Fibroblast of mammary gland (primary cell): ENCODE results near the gene TMEM147.

Source experiments
- DNase-seq: peaks from one replicate; pipeline ENCODE4 v3.0.0-alpha.2; 2010; ENCODE audit warnings: low read depth
- H3K4me3 ChIP-seq: 2 replicates; pipeline ENCODE4 v1.5.1; 2011; ENCODE audit warnings: low read depth, mild to moderate bottlenecking, low read length, moderate library complexity; ENCODE audit not compliant: control insufficient read depth
- CTCF ChIP-seq: conservative IDR thresholded peaks from 2 replicates; pipeline ENCODE4 v1.5.1; 2011; ENCODE audit warnings: low read depth, low read length, inconsistent platforms; ENCODE audit not compliant: control insufficient read depth, insufficient read depth

TMEM147 gene

GRCh38 chr19:35517342-35517741 lies 28.1 kb upstream of the TMEM147 start:
- DNase-seq: no peak

DNA sequence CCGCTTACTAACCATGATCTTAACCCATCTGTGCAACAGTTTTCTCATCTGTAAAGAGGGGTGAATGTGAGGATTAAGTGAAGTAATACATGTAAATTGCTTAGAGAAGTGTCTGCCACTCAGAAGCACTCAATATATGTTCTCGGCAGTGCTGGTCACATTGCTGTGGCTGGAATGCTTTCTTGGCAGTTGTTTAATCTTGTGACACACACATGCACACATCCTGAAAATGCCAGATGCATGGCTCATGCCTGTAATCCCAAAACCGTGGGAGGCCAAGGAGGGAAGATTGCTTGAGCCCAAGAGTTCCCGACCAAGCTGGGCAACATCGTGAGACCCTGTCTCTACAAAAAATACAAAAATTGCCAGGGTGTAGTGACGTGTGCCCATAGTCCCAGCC lies 27.1 kb upstream of the TMEM147 start:
- H3K4me3 ChIP-seq: no peak overlapping the region
- no peak for TF ChIP-seq CTCF

More at GRCh38 chr19:35517342-35517741, 28.1 kb upstream of the TMEM147 start:
- no peak for TF ChIP-seq CTCF
- no peak overlapping the region for H3K4me3 ChIP-seq

GRCh38 chr19:35519291-35519690 lies 26.1 kb upstream of the TMEM147 start:
- no peak overlapping the region for H3K4me3 ChIP-seq
- TF ChIP-seq CTCF: no peak
- peak; percentile 55 for DNase-seq

More for the DNA sequence above, 27.1 kb upstream of the TMEM147 start:
- peak; percentile 98 for DNase-seq

- TF ChIP-seq CTCF: no peak
- no peak overlapping the region for H3K4me3 ChIP-seq
- DNase-seq: no peak
Measured at GRCh38 chr19:35521124-35521743, 24.2 kb upstream of the TMEM147 start.

DNA sequence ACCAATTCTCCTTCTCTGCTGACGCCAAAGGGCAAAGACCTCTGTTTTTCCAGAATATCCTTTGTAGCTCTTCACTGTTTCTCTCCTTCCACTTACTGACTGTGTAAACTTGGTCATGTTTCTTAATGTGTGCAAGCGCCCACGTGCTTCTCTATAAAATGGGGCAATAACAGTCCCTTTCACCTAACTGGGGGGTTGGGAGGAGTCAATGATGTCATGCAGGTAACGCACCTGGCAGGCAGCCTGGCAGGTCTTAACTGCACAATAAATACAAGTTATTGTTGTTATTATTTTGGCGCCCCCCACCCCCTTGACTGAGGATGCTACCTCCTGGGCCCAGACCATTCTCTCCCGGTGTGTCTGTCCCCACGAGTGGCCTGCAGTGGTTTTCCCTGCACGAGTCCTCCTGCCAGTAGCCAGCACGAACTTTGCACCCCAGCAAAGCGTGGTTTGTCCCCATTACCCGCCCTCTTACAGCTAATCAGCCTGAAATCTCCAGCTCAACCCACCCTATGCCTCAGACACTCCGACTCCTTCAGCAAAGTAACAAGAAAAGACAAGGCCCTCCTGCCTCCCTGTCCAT lies 22.6 kb upstream of the TMEM147 start:
- no peak overlapping the region for H3K4me3 ChIP-seq
- no peak for TF ChIP-seq CTCF
- DNase-seq: no peak

DNA sequence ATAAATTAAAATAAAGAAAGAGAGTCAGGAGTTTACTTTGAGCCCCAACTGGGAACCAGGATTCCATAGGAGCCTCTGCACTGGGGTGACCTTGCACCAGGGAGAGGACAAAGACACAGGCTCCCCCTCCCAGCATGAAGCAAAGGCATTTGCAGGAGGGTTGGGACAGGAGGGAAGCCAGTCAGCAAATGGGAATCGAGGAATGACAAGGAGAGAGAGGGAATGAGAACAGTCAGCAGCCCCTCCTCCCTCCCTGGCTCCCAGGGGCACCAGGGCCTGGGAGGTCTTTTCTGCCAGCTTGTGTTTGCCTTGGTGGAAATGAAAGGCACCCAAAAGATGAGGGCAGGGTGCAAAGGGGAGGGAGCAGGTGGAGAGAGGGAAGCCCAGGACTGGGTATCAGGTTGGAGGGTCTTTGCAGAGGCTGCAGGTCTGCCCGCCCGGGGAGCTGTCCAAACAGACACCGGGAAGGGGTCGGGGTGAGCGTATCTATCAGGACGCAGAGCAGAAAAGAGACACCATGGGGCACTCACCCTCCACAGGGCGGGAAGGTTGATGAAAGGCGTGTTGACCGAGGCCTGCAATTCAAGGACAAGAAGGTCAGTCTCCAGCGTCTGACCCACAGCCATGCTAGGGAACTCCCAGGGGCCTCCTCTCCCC lies 21.1 kb upstream of the TMEM147 start:
- no peak overlapping the region for H3K4me3 ChIP-seq
- TF ChIP-seq CTCF: no peak
- no peak for DNase-seq
